Inferior parietal cortex (tissue), 1 donor: Measurements from ENCODE around the gene RNU6-9.

ENCODE experiments used
- DNase-seq: peaks from one replicate; pipeline ENCODE4 v3.0.0-alpha.2; 2016; ENCODE audit errors: extremely low spot score

The RNU6-9 gene

DNA sequence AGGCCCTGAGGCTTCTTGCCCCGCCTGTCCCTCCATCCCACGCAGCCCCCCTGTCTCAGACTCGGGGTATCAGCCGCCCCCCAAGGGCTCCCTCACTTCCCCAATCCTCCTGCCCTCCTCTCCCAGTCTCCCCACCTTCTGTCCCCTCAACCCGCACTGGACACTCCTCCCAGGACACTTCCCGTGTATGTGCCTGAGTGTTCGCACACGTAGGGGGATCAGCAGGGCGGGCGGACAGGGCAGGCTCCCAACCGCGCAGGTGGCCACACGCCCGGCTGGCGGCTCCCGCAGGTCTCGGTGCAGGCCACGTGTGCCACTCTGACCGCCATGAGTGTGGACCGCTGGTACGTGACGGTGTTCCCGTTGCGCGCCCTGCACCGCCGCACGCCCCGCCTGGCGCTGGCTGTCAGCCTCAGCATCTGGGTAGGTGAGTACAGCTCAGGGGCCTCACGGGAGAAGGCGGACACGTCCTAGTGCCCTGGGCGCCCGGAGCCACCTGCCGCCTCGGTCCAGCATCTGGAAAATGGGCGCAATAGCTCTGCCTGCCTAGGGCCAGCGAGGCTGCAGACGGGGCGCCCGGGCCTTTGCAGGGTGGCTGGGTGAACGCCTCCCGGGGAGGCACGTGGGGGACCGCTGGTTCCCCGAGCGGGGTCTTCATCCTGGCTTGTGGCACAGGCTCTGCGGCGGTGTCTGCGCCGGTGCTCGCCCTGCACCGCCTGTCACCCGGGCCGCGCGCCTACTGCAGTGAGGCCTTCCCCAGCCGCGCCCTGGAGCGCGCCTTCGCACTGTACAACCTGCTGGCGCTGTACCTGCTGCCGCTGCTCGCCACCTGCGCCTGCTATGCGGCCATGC, 26.1 kb downstream of the RNU6-9 start:
- no peak for DNase-seq

DNA sequence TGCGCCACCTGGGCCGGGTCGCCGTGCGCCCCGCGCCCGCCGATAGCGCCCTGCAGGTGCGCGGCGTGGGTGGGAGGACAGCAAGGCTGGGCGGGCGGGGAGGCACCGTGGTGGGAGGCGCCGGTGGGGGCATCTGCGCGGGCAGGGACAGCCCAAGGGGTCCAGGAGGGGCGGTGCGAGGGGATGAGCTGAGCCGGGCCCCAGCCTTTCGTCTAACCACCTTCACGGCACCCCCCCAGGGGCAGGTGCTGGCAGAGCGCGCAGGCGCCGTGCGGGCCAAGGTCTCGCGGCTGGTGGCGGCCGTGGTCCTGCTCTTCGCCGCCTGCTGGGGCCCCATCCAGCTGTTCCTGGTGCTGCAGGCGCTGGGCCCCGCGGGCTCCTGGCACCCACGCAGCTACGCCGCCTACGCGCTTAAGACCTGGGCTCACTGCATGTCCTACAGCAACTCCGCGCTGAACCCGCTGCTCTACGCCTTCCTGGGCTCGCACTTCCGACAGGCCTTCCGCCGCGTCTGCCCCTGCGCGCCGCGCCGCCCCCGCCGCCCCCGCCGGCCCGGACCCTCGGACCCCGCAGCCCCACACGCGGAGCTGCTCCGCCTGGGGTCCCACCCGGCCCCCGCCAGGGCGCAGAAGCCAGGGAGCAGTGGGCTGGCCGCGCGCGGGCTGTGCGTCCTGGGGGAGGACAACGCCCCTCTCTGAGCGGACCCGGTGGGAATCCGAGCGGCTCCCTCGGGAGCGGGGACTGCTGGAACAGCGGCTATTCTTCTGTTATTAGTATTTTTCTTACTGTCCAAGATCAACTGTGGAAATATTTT, 27.0 kb downstream of the RNU6-9 start:
- DNase-seq = no peak

DNA sequence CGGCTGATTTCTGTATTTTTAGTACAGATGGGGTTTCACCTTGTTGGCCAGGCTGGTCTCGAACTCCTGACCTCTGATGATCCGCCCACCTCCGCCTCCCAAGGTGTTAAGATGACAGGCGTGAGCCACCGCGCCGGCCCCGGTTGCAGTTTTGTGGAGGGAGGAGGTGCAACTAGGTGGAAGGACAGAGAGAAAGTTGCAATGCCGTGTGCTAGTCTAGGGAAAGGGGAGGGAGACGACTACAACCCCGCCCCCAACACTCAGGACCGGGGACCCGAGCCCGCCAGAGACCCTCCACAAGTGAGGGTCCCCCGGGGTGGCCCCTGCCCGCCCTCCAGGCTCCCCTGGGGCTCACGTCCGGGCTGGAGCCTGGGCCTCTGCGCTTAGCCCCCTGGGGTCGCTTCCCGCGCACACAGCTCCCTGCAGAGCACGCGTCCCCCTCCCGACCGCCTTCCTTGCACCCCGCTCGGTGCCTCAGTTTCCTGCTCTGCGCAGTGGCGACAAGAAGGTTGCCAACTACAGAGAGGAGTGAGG, 31.3 kb downstream of the RNU6-9 start:
- DNase-seq = no peak

DNA sequence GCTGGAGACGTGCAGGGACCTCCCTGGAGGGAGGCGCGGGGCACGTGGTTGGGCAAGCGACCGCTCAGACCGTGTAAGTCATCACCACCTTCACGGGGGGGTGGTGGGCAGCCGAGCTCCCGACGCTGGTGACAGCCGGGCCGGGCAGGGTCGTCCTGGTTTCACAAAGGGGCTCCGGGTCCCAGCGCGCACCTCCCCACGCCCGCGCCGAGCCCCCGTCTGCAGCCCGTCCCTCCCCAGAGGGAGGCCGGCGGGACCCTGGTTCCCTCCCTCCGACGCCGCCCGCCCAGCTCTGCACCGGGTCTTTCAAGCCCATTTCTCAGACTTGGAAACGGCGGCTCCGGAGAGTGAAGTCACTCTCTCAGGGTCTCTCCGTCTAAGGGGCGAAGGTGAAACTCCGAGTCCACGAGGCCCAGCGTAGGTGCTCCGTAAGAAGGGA, 31.8 kb downstream of the RNU6-9 start:
- DNase-seq = no peak

DNA sequence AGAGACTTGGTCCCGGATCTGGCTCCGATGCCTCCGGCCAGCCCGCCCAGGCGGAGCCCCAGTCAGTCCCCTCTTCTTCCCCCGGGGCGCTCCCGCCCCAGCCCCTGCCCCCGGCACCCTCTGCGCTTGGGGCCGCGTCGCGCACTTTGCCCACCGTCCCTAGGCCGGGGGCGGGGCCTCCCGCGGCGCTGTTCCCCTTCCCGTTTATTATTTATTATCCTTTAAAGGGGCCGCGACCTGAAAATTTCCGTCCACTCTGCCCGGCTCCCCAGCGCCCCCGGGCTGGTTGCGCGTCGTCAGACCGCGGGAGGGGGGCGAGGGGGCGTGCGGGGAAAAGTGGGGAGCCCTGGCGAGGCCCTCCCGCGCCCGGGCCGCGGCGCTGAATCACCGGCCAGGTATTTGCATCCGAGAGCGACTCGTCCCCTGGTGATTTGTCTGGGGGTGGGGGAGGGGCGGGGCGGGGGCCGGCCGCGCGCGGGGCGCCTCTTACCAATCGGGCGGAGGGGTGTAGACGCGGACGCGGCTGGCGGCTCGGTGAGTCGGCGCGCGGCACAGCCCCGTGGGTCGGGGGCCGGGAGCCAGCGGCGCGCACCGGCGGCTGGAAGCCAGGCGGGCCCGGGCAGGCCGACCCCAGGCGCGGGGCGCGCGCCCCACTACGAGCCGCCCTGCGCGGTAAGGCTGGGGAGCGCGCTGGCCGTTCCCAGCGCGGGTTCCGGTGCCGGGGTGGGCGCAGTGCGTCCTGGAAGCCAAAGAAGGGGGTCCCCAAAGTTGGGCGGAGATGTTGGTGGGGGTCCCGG, 32.4 kb downstream of the RNU6-9 start, which contains the start of gene ARID3A:
Gene ARID3A, plus strand, starts transcription at position 510 of the 797 bp plus-strand sequence. CDS start 3,494 bp downstream, outside the sequence.
- peak; percentile 80 for DNase-seq

DNA sequence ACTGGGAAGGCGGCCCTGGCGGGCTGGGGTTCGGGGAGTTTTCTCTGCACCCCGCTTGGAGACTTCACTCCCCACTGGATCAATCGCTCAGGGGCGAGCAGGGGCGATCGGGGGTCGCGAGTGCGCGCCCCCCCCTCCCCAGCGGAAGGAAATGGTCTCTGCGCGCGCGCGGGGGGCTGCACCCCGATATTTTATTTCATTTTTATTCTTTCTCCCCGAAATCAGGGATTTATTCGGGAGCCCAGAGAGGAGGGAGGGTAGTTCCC, 33.0 kb downstream of the RNU6-9 start:
- DNase-seq = no peak

DNA sequence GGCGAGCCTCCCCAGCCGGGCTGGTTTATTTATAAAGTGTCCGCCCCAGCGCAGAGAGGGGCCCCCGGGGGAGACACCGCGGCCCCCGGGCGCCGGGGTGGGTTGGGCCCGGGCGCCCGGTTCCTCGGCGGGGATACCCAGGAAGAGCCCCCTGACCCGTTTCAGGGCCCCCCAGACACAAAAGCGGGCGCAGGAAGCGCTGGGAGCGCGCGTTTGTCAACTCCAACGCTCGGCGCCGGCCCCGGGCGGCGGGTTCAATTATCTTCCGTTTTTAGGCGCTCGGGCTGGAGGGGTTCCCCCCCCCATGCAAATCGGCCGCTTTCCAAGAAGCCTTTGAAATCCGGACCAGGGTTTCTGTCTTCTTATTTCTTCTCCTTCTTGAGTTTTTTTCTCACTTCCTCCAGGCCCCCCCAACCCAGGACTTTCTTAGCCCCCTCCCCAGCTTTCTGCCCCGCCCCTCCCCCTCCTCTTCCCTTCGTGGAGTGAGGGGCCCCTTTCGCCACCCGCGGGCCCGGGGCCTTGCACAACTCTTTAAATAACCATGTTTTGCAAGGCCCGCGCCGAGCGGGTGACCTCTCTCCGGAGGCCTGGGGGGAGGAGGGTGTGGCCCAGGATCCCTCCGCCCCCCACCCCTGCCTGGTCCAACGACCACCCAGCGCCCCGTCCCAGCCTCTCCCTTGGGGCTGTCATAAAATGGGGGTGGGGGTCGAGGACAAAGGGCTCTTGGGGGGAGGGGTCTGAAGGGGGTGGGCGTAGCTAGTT, 33.5 kb downstream of the RNU6-9 start:
- no peak for DNase-seq

DNA sequence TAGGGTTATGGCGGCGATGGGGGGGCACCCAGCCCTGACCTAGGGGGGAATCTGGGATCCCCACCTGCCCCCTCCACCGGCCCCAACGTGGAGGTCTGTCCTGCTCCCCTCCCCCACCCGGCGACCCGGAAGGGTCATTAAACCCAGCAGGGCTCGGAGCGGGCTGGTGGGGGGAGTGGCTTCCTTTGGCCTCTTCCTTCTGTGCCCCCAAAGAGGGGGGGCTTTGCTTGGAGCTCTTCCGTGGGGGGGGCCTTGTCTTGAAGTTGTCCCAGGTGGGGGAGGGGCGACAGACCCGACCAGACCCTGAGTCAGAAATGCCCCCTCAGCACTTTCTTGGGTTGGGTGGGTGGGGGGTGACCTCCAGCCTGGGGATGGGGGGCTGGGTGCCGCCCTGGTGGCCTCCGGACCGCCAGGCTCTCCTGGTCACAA, 34.1 kb downstream of the RNU6-9 start:
- no peak for DNase-seq

DNA sequence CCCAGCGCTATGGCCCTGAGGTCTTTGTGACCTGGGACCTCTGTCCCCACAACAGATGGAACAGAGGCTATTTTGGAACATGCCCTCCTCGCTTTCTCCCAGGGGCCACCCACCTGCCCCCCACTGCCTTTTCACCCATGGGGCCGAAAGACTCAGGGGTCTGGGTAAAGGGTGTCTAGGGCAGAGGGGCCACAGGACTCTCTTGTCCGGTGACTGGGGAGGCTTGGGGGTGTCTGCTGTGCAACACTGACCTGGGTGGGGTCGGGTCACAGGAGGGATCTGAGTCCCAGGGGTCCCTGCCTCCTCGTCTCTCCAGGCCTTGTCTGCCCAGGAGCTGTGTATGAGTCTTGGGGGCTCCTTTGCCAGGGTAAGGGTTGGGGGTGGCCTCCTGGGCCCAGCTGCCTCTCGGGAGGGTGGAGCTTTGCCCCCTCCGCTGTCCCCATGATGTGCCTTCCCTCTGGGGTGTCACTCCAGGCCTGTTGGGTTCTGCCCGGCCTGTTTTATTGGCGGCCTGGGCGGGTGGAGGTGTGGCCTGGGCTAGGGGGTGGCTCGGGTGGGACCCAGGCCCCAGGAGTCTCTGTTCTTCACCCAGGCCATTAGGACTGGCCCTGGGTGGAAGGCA, 34.6 kb downstream of the RNU6-9 start:
- no peak for DNase-seq

DNA sequence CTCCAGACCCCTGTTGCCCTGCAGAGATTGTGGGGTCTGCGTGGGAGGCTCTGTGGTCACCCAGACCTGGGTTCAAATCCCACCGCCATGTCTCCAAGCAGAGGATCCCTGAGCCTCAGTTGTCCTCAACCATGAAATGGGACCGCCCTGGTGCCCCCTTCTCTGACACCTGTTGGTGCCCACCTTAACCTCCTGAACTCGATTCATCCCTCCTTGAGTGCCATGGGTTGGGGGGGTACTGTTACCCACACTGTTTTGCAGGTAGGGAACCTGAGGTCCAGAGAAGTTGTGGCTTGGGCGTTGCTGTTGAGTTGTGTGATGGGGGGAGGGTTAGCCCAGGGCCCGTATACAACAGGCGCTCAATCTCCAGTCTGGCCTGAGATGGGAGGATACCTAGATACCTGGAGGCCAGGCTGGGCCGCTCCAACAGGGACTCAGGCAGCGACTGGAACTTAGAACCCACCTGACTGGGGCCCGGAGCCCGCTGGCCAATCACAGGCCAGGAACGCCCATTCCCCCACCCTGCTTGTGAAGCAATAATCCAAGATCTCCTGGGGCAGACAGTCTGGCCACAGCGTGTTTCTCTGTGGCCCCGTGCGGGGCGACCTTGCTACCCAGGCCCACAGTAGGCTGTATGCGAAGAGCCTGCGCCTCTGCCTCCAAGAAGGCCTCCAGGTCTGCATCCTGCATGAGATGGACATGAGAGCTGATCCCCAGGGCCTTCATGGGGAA, 35.4 kb downstream of the RNU6-9 start:
- no peak for DNase-seq

DNA sequence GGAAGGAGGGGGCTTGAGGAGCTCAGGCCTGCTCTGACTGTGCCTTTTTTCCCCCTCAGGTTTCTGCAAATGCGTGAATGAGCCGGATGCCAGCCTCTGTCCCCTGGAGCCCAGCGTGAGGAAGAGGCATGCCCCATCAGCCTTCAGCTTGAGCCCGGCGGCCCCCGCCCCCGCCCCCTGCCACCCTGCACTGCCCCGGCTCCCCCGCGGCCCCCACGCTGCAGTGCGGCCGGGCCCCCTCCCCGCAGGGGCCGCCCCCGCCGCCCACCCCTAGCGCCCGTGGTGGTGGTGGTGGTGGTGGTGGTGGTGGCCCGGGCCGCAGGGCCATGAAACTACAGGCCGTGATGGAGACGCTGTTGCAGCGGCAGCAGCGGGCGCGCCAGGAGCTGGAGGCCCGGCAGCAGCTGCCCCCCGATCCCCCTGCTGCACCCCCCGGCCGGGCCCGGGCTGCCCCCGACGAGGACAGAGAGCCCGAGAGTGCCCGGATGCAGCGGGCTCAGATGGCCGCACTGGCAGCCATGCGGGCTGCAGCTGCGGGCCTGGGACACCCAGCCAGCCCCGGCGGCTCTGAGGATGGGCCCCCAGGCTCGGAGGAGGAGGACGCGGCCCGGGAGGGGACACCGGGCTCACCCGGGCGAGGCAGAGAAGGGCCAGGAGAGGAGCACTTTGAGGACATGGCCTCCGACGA, 36.1 kb downstream of the RNU6-9 start:
- no peak for DNase-seq

DNA sequence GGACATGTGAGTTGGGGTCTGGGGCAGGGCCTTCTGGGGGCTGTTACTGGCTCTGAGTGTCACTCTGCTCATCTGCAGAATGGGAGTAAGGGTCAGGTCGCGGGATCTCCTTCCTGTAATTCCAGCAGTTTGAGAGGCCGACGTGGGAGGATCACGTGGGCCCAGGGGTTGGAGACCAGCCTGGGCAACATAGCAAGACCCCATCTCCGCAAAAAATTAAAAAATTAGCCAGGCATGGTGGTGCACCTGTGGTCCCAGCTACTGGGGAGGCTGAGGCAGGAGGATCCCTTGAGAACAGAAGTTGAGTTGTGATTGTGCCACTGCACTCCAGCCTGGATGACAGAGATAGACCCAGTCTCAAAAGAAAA, 36.6 kb downstream of the RNU6-9 start:
- no peak for DNase-seq

DNA sequence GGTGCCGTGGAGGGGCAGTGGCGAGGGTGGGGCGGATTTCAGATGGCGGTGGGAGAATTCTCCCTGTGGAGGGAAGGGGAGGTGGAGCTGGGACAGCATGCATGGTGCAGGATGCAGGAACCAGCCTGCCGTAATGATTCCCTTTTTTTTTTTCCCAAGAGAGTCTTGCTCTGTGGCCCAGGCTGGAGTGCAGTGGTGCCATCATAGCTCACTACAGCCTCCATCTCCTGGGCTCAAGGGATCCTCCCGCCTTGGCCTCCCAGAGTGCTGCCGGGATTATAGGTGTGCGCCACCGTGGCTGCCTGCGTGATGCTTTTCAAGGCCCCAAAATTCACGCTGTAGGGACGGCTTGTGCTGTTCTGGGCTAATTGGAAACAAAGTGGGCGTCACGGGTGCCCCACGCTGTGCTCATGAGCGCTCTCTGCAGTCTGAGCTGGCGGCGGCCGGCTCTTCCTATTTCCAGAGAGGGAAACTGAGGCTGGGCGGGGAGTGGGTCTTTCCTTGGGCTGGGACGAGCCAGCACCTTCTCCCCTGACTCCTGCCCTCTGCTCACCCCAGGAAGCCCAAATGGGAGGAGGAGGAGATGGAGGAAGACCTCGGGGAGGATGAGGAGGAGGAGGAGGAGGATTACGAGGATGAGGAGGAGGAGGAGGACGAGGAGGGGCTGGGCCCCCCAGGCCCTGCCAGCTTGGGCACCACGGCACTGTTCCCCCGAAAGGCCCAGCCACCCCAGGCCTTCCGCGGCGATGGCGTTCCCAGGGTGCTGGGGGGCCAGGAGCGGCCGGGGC, 38.8 kb downstream of the RNU6-9 start:
- no peak for DNase-seq

DNA sequence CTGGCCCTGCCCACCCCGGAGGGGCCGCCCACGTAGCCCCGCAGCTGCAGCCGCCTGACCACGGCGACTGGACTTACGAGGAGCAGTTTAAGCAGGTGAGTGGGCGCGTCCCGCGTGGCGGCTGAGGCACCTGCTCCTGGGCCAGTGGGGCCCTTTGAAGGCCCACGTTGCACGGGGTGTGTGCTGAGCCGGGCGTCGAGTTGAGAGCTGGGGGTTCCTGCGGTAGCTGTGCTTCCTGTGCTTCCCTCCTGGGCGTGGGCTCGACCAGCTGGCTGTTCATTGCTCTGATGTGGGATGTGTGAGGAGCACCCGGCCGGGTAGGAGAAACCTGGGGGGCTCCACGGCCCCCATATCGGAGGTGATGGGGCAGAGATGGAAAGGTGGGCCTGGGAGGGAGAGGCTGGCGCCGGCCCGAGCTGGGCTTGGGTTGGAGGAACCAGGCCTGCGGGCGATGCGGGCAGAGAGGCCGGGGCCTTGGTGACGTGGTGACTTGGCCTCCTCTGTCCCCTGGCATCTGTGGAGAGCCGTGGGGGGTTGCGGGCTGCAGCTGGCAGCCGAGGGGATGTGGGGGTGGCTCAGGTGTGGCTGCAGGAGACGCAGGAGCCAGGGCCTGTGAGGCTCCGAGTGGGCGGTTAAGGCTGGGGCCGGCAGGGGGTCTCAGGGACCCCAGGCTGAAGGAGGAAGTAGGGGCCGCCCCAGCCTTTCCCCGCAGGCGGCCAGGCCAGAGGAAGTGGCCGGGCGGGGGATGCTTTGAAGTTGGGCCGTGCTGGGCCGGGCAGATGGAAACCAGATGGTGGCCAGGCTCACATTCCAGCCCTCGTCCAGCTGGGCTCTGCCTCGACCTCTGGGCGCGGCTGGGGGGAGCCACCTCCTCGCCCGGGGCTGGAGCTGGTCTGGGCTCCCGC, 39.6 kb downstream of the RNU6-9 start:
- no peak for DNase-seq

DNA sequence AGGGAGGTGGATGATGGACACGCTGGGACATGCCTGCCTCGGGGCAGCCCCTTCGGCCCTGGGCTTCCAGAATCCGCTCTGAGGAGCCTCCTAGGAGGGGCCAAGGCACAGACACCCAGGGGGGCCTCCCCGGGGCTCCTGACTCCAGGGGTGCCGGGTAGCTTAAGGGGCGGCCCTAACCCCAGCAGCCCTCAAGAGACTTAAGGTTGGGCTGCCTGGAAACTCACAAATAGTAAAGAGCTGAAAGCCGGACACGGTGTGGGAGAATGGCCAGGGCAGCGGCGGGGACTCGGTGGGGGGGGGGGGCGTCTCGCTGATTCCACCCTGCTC, 40.2 kb downstream of the RNU6-9 start:
- no peak for DNase-seq

DNA sequence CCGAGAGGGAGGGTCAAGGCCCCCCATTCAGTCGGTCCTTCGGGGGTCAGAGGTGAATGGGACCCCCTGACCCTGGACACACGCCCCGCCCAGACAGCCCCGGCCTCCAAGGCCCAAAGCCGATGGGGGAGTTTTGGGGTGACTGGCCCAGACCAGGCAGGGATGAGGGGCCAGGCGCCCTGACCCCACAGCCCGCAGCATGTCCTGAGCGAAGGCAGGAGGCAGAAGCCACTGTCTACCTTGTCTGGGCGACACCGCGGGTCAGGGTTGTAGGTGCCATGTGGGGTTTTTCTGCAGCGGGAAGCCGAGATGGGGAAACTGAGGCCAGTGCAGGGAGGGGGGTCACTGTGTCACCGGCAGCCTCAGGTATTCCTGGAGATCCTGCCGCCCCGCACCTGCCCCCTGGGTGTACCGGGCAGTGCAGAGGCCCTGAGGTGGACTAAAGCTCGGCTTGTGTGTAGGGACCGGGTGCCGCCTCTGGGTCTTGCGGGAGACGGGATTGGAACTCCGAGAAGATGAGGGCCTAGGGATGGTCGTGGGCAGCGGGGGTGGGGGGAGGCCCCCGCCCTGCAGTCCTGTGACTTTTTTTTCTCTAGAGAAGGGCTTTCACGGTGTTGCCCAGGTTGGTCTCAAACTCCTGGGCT, 41.0 kb downstream of the RNU6-9 start:
- no peak for DNase-seq

DNA sequence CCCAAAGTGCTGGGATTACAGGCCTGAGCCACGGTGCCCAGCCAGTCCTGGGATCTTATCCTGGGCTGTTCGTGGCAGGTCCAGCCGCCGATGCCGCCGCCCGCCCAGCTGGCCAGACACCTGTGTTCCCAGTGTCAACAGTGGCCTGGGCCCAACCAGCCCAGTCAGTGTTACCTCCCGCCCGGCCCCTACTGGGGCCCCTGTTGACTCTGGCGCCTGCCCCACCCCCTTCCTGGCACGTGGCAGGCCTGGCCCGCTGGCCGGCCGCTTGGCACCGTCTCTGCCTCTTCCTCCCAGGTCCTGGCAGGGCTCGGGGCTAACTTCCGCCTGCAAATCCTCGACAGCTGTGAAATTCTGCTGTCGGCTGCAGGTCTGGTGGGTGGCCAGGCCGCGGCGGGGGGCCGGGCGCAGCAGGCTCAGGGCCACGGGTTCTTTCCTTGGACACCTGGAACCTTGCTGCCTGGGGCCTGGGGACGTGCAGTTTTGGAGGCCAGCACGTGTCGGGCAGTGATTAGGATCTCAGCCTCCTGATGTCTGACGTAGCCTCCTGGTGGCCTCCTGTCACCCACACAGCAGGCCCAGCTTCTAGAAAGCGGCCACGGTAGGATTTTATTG, 41.7 kb downstream of the RNU6-9 start:
- no peak for DNase-seq
